Renal cortex interstitium (tissue), 11 donors: ENCODE measurements around the gene SAMD4A. TPM values are rescaled to one million over a fixed set of nuclear protein-coding genes. Genes with fewer than 3 reads are reported as not detected.
"Not testable (repeated sequence)": the region's sequence is repeated elsewhere in the genome, so short reads cannot be mapped to it uniquely, and the experiment has no call there.

Source experiments
- DNase-seq, 11 donors: peaks; one replicate each; pipeline ENCODE4 v3.0.0-alpha.2; 2013; ENCODE audit warnings: low read depth in 9 of 11, low spot score in 4 of 11; ENCODE audit errors: extremely low read depth in 1 of 11
- polyA plus RNA-seq, 3 donors: library from polyadenylated mRNA; unstranded; fragments of 120-200 nt; gene quantifications; one replicate each; pipeline ENCODE4 v1.2.1, GENCODE V29; 2013; ENCODE audit not compliant: insufficient read length in 3 of 3

The SAMD4A gene
- polyA plus RNA-seq, 3 donors = 8.6 to 14.4 (median 10.1) TPM

- DNase-seq = no peak
Measured at GRCh38 chr14:54730156-54730961, 163.4 kb downstream of the SAMD4A start.

- no peak for DNase-seq
Measured at GRCh38 chr14:54734966-54735365, 168.0 kb downstream of the SAMD4A start.

- DNase-seq = no peak
Measured at GRCh38 chr14:54735424-54735823, 168.5 kb downstream of the SAMD4A start.

DNA sequence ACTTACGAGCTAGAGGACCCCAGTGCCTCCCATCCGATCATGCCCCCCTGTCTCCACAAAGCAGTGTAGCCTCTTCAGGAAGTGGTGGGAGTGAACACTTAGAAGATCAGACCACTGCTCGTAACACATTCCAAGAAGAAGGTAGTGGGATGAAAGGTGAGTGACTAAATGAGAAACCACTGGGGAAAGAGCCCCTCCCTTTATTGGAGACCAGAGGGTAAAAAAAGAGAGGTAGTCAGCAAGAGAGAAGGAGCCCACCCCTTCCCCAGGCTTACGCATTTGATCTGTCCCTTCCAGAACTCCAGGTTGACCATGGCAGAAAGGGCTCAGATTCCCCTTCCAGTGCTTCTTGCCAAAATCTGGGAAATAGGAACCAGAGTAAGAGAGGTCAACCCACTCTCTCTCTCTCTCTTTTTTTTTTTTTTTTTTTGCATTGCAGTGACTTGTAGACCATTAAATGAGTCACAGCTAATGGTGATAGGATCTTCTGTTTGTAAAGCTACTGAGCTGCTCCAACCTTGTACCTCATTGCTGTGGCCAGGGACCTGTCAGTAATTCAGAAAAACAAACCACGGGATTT, 170.3 kb downstream of the SAMD4A start:
- no peak for DNase-seq

GRCh38 chr14:54738009-54738408, 171.1 kb downstream of the SAMD4A start:
- no peak for DNase-seq

- DNase-seq = no peak
Measured at GRCh38 chr14:54739514-54739913, 172.6 kb downstream of the SAMD4A start.

GRCh38 chr14:54742492-54743350, 175.8 kb downstream of the SAMD4A start:
- DNase-seq = no peak

- no peak for DNase-seq
Measured at GRCh38 chr14:54743382-54743781, 176.5 kb downstream of the SAMD4A start.

- no peak for DNase-seq
Measured at GRCh38 chr14:54746019-54746418, 179.1 kb downstream of the SAMD4A start.

- DNase-seq = no peak
Measured at GRCh38 chr14:54747616-54748015, 180.7 kb downstream of the SAMD4A start.

DNA sequence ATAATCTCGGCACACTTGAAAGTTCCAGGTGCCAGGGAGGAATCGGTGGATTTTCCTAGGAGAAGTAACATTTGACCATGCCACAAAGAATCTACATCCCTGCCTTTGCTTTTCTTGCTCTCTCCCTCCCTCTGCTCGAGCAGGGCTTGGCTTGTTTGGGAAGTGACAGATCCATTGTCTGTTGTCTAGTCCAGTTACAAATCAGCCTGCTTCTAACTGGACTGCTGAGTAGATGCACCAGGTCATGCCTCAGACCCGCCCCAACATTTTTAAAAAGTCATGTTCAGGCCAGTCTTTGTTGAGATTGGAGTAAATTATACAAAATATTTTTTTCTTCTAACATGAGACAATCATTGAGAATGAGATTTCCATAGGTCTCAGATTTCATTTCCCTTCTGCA, 182.3 kb downstream of the SAMD4A start:
- DNase-seq = no peak

DNA sequence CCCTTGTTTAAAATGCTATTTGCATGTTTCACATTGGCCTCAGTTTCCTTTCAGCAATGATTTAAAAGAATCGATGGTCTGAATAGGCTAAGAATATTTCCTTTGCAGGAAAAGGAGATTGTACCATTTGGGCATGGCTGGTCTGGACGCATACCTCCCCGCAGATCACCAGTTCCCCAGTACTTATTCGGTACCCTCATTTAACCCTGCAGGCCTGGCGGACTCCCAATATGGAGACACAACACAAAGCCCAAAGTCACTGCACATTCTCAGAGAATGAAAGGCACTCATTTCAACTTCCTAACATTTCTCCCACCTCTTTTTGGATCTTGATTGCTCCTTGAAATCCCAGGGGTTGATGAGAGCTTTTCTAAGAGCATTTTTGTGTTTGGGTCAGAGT, 182.8 kb downstream of the SAMD4A start:
- DNase-seq = no peak

DNA sequence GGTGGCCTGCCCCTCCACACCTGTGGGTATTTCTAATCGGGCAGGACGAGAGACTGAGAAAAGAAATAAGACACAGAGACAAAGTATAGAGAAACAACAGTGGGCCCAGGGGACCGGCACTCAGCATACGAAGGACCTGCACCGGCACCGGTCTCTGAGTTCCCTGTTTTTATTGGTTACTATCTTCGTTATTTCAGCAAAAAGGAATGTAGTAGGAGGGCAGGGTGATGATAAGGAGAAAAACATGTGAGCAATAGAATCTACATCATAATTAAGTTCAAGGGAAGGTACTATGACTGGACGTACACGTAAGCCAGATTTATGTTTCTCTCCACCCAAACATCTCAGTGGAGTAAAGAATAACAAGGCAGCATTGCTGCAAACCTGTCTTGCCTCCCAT, 185.7 kb downstream of the SAMD4A start:
- DNase-seq = not testable (repeated sequence)

- not testable (repeated sequence) for DNase-seq
Measured at GRCh38 chr14:54753396-54753795, 186.5 kb downstream of the SAMD4A start.

GRCh38 chr14:54754116-54754622, 187.2 kb downstream of the SAMD4A start:
- no peak for DNase-seq

DNA sequence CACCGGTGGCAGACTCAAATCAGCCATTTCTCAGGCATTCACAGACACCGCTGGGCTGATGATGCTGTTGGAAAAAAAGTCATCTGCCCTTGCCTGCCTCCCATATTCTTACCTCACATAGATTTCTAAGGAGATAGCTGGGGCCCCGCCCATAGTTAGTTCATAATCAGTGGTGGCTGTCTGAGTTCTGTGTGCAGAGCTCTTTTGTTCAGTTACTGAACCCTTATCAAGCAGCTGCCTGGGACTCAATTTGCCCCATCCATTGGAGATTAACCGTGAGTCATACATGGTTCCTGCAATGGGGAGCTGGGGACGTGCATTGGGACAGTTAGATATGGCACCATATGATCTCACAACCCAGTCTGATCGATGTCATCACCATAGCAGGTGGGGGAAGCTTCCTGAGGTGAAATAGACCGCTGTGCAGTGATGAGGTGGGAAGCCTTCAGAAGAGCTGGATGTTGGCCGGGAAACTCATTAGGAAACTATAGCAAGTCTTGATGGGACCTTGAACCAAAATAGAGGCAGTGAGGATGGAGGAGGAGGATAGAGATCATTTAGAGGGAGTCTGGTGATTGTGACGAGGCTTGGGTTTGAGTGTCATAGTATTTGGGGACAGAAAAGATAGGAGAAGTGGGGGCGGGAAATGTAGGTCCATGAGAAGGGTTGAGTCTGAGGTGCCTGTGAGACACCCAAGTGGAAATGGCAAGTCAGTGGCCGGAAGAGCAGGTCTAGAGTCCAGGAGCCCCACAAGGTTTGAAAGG, 187.9 kb downstream of the SAMD4A start:
- no peak for DNase-seq

GRCh38 chr14:54756656-54757392, 189.9 kb downstream of the SAMD4A start:
- DNase-seq = no peak

DNA sequence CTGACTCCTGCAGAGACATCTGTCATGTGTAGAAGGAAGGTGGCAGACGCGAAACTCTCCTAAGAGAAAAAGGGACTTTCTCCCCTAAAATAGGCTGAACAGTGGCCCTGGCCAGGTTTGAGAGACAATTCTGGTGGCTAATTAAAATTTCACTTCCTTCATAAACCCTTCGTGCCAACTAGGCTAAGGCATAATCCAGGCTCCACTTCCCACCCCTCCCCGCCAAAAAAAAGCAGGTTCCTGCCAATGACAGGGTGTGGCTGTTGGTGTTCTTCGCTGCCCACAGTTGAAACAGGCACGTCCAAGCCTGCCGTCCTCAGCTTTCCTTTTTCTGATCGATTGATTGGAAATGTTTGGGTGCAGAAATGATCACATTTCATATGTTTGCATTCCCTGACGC, 191.1 kb downstream of the SAMD4A start:
- DNase-seq = no peak
